OCI-LY7 (cell line): ENCODE results near the gene SLC6A19. TPM values are rescaled to one million over a fixed set of nuclear protein-coding genes. Genes with fewer than 3 reads are reported as not detected.
"Not testable (repeated sequence)": the region's sequence is repeated elsewhere in the genome, so short reads cannot be mapped to it uniquely, and the experiment has no call there.

Experiments
- BruUV-seq: library from RNA; stranded (reverse); fragments of 400-500 nt; replicated peaks from 2 replicates; lab custom pipeline; 2021; lab: Mats Ljungman, UMichigan
- CTCF ChIA-PET: fragments of 300-600 bp; sonication (Branson Sonifier 250); formaldehyde crosslinking; loops from one replicate; lab custom pipeline; 2022; ENCODE audit warnings: antibody characterized with exemption; ENCODE audit not compliant: unreplicated experiment; lab: Charles Lee
- POLR2A ChIA-PET: fragments of 300-600 bp; sonication (Branson Sonifier 250); formaldehyde crosslinking; loops from one replicate; lab custom pipeline; 2022; ENCODE audit warnings: antibody characterized with exemption; lab: Charles Lee
- DNase-seq: peaks from one replicate; pipeline ENCODE4 v3.0.0-alpha.2; 2015; ENCODE audit warnings: low spot score
- H2AFZ ChIP-seq: fragments of 200-600 bp; sonication (generic), shearing (Covaris generic); 2 replicates; pipeline ENCODE4 v1.6.1; 2014; ENCODE audit warnings: mild to moderate bottlenecking, antibody characterized with exemption, low read length, moderate library complexity
- H3K27ac ChIP-seq: fragments of 200-600 bp; sonication (generic); 2 replicates; pipeline ENCODE4 v1.5.1; 2014; ENCODE audit warnings: mixed run types, low read depth, mild to moderate bottlenecking, moderate library complexity, low read length, inconsistent platforms; ENCODE audit not compliant: poor library complexity, severe bottlenecking
- H3K36me3 ChIP-seq: fragments of 200-600 bp; sonication (generic); 2 replicates; pipeline ENCODE4 v1.6.1; 2014; ENCODE audit warnings: mild to moderate bottlenecking, antibody characterized with exemption, low read length, moderate library complexity, mixed read lengths; ENCODE audit not compliant: insufficient read depth
- H3K4me1 ChIP-seq: fragments of 200-600 bp; sonication (generic); 2 replicates; pipeline ENCODE4 v1.5.1; 2014; ENCODE audit warnings: mild to moderate bottlenecking, low read length; ENCODE audit not compliant: insufficient read depth, poor library complexity, severe bottlenecking
- H3K4me2 ChIP-seq: fragments of 200-600 bp; sonication (generic); 2 replicates; pipeline ENCODE4 v1.6.1; 2014; ENCODE audit warnings: mild to moderate bottlenecking, low read length
- H3K4me3 ChIP-seq: fragments of 200-600 bp; sonication (generic); 2 replicates; pipeline ENCODE4 v1.5.1; 2014; ENCODE audit warnings: mild to moderate bottlenecking, low read depth, low read length; ENCODE audit not compliant: poor library complexity, severe bottlenecking
- H3K79me2 ChIP-seq: fragments of 200-600 bp; sonication (generic); 2 replicates; pipeline ENCODE4 v1.6.1; 2016; ENCODE audit warnings: low read depth, mild to moderate bottlenecking, low read length, moderate library complexity, mixed read lengths; ENCODE audit not compliant: insufficient read depth
- H3K9me2 ChIP-seq: fragments of 200-600 bp; sonication (generic); 2 replicates; pipeline ENCODE4 v1.6.1; 2016; ENCODE audit warnings: mild to moderate bottlenecking, low read length, mixed read lengths; ENCODE audit not compliant: insufficient read depth
- H3K9me3 ChIP-seq: fragments of 200-600 bp; sonication (generic); 2 replicates; pipeline ENCODE4 v1.6.1; 2014; ENCODE audit warnings: mild to moderate bottlenecking, mixed run types, low read length, mixed read lengths
- H4K20me1 ChIP-seq: fragments of 200-600 bp; sonication (generic); 2 replicates; pipeline ENCODE4 v1.6.1; 2014; ENCODE audit warnings: mild to moderate bottlenecking, antibody characterized with exemption, low read length, moderate library complexity, mixed read lengths; ENCODE audit not compliant: insufficient read depth
- CTCF ChIP-seq: fragments of 200-600 bp; sonication (generic); conservative IDR thresholded peaks from 2 replicates; pipeline ENCODE4 v1.5.1; 2014; ENCODE audit warnings: mild to moderate bottlenecking, antibody characterized with exemption, low read length, moderate library complexity, mixed read lengths
- EZH2phosphoT487 ChIP-seq: fragments of 200-600 bp; sonication (generic); IDR thresholded peaks from 2 replicates; pipeline ENCODE4 v1.6.1; 2018; ENCODE audit warnings: low read depth, borderline replicate concordance, mild to moderate bottlenecking, mixed run types, antibody characterized with exemption, low read length, moderate library complexity, mixed read lengths
- intact Hi-C: fragments of 100-400 bp; cut with micrococcal nuclease; formaldehyde crosslinking; loops from one replicate; pipeline ENCODE4 v1.10.0; 2022; ENCODE audit not compliant: unreplicated experiment
- total RNA-seq, 2 experiments: library from RNA; depleted of rRNA in 1 of 2; stranded (reverse); fragments of >200 nt in 1 of 2; shearing (Covaris generic) in 1 of 2; gene quantifications; 2 replicates each; pipeline ENCODE4 v1.2.3, GENCODE V29; 2014 to 2022

The SLC6A19 gene
- total RNA-seq, 2 experiments from 2014 or later = not detected

GRCh38 chr5:1266791-1267190, 65.4 kb downstream of the SLC6A19 start:
- BruUV-seq = no TSS peak
- CTCF ChIA-PET = no interaction called here
- Histone ChIP-seq H3K4me3 (no peak overlapping the region), H2AFZ (no peak overlapping the region), H4K20me1 (no peaks in the 10 kb centered on the region; the same call in 1 of the 2 replicates), H3K4me1 (no peaks in the 10 kb centered on the region), H3K9me2 (no peaks in the 10 kb centered on the region), H3K4me2 (no peak overlapping the region), H3K9me3 (no peaks in the 10 kb centered on the region), H3K27ac (no peak overlapping the region), H3K36me3 (peaks cover 96% of the 10 kb centered on the region), H3K79me2 (no peaks in the 10 kb centered on the region)
- POLR2A ChIA-PET = interaction anchor here (0.5 kb wide), 1 partner anchor 795 kb away, joined by 3 read pairs; no protein-coding TSS in a partner anchor
- no peak for DNase-seq
- TF ChIP-seq EZH2phosphoT487 (no peak), CTCF (no peak)
- intact Hi-C loops = no loop called here

- DNase-seq, H2AFZ ChIP-seq, H3K4me2 ChIP-seq, H3K4me3 ChIP-seq, H3K9me3 ChIP-seq, BruUV-seq, POLR2A ChIA-PET, H3K4me1 ChIP-seq, intact Hi-C loops, CTCF ChIA-PET, H3K9me2 ChIP-seq, H3K27ac ChIP-seq, H3K79me2 ChIP-seq, H4K20me1 ChIP-seq: not testable (repeated sequence)
- H3K36me3 ChIP-seq = peaks cover 96% of the 10 kb centered on the region
Measured at GRCh38 chr5:1267464-1267863, 66.1 kb downstream of the SLC6A19 start.

- Histone ChIP-seq H3K9me3 (no peaks in the 10 kb centered on the region), H4K20me1 (no peaks in the 10 kb centered on the region; the same call in 1 of the 2 replicates), H3K79me2 (no peaks in the 10 kb centered on the region), H2AFZ (no peak overlapping the region), H3K4me2 (no peak overlapping the region), H3K4me1 (no peaks in the 10 kb centered on the region), H3K27ac (no peak overlapping the region), H3K9me2 (no peaks in the 10 kb centered on the region), H3K4me3 (no peak overlapping the region), H3K36me3 (peaks cover 90% of the 10 kb centered on the region)
- DNase-seq = no peak
- POLR2A ChIA-PET = no interaction called here
- intact Hi-C loops = no loop called here
- CTCF ChIA-PET = no interaction called here
- no TSS peak for BruUV-seq
- TF ChIP-seq EZH2phosphoT487 = no peak
- TF ChIP-seq CTCF = no peak
Measured at GRCh38 chr5:1268056-1268455, 66.7 kb downstream of the SLC6A19 start.
